GM10266 (cell line): Measurements from ENCODE around the gene OGFOD3.

ENCODE experiments used
- DNase-seq: peaks from one replicate; pipeline ENCODE4 v3.0.0; 2012; ENCODE audit errors: extremely low spot score
- TF ChIP-seq, protein P1 (sequence below): IDR thresholded peaks from 2 replicates; pipeline ENCODE4 v1.5.1; 2012; ENCODE audit warnings: mild to moderate bottlenecking, low read depth; ENCODE audit not compliant: control insufficient read depth, insufficient read depth; ENCODE audit errors: missing control alignments

The OGFOD3 gene

GRCh38 chr17:82449883-82450356 is 31.5 kb upstream of the OGFOD3 start:
- no peak for DNase-seq
- TF ChIP-seq, protein P1, sequence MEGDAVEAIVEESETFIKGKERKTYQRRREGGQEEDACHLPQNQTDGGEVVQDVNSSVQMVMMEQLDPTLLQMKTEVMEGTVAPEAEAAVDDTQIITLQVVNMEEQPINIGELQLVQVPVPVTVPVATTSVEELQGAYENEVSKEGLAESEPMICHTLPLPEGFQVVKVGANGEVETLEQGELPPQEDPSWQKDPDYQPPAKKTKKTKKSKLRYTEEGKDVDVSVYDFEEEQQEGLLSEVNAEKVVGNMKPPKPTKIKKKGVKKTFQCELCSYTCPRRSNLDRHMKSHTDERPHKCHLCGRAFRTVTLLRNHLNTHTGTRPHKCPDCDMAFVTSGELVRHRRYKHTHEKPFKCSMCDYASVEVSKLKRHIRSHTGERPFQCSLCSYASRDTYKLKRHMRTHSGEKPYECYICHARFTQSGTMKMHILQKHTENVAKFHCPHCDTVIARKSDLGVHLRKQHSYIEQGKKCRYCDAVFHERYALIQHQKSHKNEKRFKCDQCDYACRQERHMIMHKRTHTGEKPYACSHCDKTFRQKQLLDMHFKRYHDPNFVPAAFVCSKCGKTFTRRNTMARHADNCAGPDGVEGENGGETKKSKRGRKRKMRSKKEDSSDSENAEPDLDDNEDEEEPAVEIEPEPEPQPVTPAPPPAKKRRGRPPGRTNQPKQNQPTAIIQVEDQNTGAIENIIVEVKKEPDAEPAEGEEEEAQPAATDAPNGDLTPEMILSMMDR = no peak

DNA sequence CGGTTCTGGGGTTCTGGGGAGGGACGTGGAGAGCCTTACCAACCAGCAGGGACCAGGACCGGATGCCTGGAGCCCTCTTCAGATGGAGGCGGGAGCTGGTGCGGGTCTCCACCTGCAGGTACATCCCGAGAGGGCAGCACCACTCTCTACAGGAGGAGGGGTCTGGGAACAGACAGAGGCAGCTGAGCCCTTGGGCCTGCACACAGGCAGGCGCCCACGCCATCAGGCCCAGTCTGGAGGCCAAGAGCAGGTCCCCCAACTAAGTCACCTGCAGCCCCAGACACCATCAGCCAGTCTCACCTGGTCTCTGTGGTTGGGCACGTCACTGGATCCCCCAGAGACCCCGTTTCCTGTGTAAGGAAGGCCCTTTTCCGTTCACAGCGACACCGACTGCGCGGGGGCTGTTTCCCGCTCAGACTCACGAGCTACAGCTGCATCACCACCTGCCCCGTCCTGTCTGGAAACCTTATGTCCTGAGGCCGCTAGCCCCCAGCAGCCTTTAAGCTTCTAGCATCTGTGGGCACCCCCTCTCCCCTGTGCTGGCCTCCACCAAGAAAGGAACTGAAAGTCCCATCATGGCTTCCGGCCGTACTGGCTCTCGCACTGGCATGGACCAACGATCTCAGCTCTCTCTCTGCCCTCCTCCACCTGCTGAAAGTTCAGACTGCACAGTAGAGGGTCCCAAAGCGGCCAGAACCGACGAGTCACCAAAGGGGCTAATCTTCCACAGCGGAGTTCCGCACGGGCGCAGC is 30.9 kb upstream of the OGFOD3 start:
- TF ChIP-seq, protein P1 = no peak
- DNase-seq = peak; percentile 85

DNA sequence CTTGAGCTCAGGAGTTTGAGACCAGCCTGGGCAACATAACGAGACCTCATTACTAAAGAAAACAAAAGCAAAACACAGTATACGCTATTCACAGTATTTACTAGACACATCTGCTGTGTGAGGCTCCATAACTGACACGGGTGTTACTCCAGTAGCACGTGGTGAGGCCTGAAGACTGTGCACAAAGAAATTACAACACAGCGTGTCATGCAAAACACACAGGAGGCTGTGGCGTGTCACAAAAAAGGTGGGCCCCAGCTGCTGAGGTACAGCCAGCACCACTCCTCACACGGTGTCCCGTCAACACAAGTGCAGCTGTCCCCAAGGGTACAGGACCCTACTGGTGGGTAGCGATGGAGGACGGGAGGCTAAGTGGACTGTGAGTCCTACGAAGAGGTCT is 29.5 kb upstream of the OGFOD3 start:
- TF ChIP-seq, protein P1 = no peak
- no peak for DNase-seq

DNA sequence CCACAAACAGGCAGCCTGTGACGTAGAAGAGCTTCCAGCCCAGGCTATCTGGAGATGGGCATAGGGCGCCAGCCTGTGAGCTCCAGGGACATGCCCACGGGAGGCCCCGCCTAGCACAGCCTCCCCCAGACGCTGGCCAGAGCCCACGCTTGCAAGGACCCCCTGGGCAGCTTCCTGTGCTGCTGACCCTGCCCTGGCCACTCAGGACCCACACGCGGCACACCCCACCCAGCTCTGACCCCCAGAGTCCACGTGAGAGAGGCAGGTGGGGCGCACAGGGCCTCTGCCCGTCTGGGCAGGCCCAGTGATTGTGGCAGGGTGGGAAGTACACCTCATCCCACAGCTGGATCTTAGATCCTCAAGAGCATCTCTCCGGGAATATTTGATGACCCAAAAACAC is 28.3 kb upstream of the OGFOD3 start:
- TF ChIP-seq, protein P1 = no peak
- DNase-seq = no peak

- DNase-seq = no peak
- TF ChIP-seq, protein P1 = no peak
Observed at GRCh38 chr17:82446124-82446523, 27.7 kb upstream of the OGFOD3 start.

DNA sequence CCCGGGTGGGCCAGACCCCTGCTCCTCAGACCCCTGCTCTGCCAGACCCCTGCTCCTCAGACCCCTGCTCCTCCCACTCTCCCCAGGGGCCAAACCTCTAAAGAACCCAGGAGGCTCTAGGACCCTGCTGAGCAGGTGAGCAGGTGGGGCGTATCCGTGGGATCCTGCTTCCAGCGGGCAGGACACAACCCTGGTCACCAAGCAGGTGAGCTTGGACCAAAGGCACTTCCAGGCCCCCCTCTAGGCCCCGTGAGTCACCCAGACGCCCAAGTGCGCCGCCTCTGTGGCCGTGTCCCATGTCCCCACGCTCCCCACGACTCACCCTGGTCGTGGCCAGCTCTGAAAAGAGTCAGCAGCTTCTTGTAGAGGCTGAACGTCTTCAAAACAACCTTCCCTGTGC is 27.2 kb upstream of the OGFOD3 start:
- TF ChIP-seq, protein P1 = no peak
- DNase-seq = no peak

- no peak for DNase-seq
Observed at GRCh38 chr17:82444941-82445521, 26.6 kb upstream of the OGFOD3 start.

More at GRCh38 chr17:82444941-82445521, 26.6 kb upstream of the OGFOD3 start:
- TF ChIP-seq, protein P1 = no peak
